Peyer's patch (tissue), 4 donors: ENCODE data around the gene RAB3B.

Experiments used
- CTCF ChIP-seq, 6 experiments: fragments of 450-650 bp in 4 of 6; fragments of 200-600 bp in 2 of 6; sonication (generic) in 1 of 6; IDR thresholded peaks; one replicate each; pipeline ENCODE4 v1.5.1; 2017 to 2019; ENCODE audit warnings: antibody characterized with exemption in 6 of 6, mild to moderate bottlenecking in 3 of 6, moderate library complexity in 1 of 6
- POLR2A ChIP-seq, 2 donors: fragments of 450-650 bp; IDR thresholded peaks; one replicate each; pipeline ENCODE4 v1.5.1; 2017; ENCODE audit warnings: antibody characterized with exemption in 2 of 2, mild to moderate bottlenecking in 2 of 2, moderate library complexity in 2 of 2

- TF ChIP-seq POLR2A (IDR thresholded peaks at IDR 0.05) (no peak), CTCF (IDR thresholded peaks at IDR 0.05) (no peak)
Measured at GRCh38 chr1:51875836-51876235, 114.7 kb downstream of the RAB3B start.
